Hindlimb muscle (tissue), 1 donor: Measurements from ENCODE around the gene TRABD2B. TPM values are rescaled to one million over a fixed set of nuclear protein-coding genes. Genes with fewer than 3 reads are reported as not detected.

ENCODE experiments used
- DNase-seq: peaks from one replicate; pipeline ENCODE4 v3.0.0-alpha.2; 2013
- polyA plus RNA-seq: library from polyadenylated mRNA; unstranded; fragments of 120-200 nt; gene quantifications from one replicate; pipeline ENCODE4 v1.2.1, GENCODE V29; 2013; ENCODE audit not compliant: insufficient read length

Gene TRABD2B
- polyA plus RNA-seq, 1 donor, result 5.5 TPM

DNA sequence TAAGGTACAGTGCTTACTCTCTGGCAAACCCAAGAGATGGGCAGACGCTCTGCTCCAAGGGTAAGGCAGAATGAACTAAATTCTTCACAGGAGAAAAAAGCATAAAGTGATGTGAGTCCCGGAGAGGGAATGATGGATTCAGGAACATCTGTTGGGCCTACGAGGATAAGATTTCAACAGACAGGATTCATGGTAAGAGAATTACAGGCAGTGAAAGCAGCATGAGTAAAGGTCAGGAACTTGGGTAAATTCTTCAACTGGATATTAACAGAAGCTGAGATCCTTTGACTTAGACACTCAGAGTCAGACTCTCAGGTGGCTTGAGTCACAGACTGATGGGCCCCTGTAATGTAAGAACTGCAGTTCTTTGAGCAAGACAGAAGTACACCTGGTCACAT, 152.6 kb downstream of the TRABD2B start:
- DNase-seq, result no peak

DNA sequence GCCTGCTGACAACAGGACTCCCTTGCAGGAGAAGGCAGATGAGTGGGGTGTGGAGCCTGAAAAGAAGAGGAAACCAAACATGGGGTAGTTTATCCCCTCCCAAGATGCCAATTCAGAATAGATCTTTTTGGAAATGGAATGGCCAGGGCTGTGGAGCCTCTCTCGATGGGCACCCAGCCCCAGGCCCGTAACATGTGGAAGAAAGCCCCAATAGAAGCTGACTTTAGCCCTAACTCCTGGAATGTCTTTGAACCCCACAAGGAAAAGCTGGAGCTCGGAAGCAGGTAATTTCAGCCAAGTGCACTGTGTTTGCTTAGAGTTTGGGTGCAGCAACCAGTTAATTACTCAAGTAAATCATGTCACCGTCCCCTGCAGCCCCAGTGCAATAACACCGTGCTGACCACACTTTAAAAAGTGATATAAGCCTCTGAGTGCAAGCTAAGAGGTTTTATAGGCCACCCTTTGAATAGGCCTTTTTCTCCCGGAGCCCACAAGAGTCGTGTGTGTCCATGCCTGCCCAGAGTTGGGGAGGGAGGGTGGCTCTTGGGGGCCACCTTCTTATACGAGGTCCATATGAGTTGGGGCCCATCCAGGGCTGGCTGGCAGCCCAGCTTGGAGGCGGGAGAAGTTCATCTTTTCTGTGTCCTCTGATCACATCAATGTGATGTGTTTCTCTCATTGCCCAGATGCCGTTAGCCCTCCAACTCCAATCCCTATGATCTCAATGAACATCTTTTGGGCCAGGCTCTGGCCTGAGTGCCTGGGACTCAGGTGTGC, 153.2 kb downstream of the TRABD2B start:
- no peak for DNase-seq

DNA sequence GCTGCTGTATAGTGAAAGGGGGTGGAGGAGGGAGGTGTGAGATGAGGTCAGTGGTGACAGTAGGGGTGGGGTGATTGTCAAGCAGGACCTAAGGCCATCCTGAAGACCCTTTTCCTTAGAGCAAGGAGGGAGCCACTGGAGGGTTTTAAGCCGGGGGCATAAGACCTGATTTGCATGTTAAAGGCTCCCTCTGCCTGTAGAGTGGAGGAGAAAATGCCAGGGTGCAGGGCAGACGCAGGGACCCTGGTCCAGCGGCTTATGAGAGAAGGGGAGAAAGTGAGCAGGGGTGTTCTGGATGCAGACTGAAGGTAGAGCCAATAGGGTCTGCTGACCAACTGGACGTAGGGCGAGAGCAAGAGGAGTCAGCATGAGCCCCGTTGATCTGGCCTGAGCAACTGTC, 154.1 kb downstream of the TRABD2B start:
- no peak for DNase-seq

DNA sequence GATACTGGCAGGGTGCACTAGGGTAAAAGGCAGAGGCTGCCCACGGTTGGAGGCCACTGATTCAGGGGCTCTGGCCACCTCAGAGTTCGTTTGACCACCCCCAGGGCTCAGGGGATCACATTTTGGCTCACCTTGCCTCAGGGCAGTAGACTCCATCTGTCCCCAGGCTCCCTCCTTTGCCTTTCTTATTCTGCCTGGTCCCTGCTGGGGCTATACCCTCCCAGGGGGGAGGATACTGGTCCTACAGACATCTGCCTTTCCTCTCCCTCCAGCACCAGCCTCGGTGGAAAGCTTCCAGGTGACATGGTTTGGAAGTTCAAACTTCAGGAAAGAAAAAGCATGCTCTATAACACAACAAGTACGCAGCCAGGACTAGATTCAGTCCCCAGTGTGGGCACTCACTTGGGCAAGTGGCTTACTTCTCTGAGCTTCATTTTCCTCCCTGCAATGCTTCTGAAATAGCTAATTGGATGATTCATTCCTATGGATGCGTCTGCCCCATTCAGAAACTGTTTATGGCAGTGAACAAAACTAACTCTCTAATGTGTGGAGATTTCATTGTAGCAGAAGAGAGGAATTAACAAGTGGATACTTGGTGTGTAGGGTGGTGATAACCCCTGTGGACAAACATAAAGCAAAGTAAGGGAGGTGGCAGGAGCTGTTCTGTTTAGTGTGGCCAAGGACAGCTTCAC, 154.8 kb downstream of the TRABD2B start:
- DNase-seq, result no peak

DNA sequence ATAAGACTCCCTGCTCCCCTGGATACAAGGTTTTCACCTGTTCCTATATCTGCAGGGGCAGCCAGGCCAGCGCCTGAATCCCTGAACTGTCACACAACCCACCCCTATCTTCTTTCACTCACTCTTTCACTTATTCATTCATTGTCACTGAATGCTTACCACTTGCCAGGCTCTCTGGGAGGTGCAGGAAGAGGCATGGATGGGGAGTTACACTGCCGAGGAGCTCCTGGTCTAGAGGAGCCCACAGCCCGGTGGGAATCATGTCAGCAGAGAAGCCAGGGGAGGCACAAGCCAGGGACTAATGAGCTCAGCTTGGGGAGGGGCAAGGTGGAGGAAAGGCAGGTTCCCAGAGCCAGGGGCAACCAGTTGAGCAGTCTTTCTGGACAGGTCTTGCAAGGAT, 155.8 kb downstream of the TRABD2B start:
- DNase-seq, result no peak

DNA sequence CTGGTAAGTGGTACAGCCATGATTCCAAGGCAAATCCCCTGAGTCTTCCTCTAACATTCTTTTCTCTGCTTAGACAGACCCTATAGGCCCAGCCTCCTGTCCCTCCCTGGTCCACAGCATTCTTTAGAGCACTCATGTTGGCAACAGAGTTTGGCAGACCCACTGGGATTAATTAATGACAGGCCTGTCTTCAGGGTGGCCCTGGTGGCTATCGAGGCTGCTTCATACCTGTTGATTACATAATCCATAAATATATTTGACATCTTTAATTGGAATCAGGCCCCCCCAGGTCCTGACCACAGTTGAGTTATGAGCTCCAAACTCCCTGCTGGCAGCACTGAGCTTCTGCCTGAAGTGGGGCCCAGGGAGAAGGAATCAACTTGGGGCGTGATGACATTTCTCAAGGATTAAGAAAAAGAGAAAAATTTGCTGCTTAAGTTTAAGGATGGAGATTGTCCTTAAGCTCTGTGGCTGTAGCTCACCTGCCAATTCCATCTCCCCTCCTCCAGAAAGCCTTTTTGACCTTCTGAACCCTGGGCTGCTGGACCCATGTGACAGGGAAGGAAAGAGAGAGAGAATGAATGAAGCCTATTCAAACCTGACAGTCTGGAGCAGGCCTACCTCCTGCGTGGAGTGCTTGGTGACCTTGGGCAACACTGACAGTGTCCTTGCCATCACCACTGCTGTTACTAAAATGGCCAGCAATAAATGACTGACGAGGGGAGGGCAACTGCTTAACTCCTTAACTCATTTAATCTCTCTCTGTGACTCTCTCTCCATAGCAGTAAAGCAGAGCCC, 156.6 kb downstream of the TRABD2B start:
- DNase-seq, result no peak

DNA sequence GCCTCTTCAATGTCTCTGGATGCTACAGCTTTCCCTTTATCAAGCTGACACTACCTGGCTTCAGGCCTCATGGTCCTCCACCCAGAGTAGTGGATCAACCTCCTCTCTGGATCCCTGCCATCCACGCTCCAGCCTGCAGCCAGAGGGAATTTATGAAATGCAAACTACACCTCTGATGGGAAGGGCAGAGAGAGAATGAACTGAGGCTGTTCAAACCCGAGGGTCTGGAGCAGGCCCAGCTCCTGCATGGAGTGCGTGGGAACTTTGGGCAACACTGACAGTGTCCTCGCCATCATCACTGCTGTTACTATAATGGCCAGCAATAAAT, 157.8 kb downstream of the TRABD2B start:
- DNase-seq, result no peak

DNA sequence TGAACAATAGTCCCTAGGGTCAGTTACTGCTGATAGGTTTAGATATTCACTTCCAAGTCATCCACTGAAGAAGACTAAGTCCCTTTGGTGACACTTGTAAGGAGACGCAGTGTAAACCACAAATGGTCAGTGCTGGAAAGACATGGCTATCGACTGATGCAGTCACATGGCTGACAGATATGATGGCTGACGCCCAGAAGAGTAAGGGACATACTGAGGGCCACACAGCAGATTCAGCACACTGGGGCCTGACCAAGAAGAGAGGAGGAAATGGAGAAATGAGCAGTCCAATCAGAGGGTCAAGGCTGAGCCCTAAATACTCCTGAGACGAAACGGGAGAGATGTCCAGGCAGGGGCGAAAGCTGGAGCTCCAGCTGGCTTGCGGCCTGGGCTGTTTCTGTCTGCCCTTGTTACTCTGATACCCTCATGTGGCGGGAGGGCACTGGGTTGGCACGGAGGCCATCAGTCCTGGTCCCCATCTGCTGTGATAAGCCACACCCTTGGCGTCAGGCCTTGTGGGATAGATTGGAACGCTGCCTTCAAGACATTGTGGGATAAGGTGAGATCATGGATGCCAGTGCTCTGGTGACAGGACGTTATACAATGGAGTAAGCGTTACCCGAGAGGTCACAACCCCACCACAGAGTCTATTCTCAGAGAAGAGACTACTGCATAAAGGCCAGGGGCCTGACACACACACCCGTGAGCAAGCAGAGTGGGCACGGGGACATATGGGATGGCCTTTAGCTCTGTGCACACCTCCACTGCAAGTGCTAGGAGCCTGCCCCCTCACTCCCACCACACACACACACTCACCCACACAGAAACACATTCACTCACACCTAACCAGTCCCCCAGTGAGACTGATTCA, 158.4 kb downstream of the TRABD2B start:
- DNase-seq, result no peak

DNA sequence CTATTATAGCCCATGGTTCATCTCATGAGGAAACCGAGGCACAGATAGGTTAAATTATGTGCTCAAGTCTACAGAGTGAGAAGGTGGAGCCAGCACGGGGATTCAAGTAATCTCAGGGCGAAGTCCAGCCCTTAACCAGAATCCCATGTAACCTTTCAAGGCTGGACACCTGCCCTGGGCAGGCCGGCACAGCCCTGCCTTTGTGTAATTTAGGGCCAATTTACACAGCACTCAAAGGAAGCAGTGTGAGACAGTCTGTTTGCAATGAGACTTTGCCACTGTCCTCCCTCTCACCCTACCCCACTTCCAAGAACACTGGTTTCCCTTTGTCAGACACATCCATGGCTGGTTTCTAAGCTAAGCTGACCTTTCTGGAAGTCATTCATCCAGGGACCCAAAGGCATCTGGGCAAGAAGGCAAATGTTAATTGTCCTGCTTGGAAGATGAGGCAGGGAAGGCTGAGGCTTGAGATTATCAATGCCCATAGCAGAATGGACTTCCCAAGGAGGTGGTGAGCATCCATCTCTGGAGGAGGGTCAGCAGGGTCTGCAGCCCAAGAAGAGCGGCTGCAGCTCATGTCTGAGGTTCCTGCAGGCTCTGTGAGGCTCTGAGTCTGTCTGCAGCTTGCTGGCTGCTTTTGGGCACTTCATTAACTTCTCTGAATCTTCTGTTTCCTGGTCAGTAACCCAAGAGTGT, 159.2 kb downstream of the TRABD2B start:
- DNase-seq, result no peak

DNA sequence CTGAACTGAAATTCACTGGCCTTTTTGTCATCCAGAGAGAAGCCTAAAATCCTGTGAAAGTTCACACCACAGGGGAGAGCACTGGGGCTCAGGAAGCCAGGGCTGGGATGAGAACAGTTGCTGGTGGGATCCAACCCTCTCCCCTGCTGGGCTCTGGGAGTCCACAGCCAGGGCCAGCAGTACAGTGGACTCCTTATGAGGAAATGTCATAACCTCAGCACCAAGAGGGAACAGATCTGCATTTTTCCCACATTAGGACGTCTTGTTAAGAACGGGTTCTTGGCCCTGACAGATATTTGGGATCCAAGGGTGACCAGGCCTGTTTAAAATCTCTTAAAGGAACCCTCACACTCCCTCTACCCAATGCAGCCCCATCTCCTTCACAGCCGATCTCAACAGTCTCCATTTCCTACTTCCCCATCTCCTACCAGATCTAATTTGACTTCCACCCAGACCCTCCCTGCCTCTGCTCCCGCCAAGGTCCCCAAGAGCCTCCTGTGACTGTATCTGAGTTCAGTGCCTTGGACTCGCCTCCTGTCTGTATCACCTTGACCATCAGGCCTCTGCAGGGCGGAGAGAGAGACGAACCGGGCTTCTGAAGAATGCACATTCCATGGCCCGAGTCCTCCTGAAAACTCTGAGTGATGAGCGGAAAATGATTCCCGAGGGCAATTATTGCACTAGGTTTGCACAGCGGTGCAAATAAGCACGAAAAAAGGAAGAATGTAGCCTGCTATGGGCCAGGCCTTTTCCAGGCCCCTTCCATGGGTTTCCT, 159.9 kb downstream of the TRABD2B start:
- DNase-seq, result no peak

DNA sequence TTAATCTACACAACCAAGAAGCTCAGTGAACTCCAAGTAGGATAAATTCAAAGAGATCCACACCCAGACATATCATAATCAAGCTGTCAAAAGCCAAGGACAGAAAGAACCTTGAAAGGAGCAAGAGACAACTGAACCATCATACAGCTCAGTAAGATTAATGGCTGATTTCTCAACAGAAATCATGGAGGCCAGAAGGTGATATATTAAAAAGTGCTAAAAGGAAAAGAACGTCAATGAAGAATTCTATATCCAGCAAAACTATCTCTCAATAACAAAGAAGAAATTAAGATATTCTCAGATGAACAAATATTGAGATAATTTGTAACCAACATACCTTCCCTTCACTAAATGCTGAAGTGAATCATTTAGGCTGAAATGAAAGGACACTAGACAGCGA, 161.8 kb downstream of the TRABD2B start:
- DNase-seq, result no peak

DNA sequence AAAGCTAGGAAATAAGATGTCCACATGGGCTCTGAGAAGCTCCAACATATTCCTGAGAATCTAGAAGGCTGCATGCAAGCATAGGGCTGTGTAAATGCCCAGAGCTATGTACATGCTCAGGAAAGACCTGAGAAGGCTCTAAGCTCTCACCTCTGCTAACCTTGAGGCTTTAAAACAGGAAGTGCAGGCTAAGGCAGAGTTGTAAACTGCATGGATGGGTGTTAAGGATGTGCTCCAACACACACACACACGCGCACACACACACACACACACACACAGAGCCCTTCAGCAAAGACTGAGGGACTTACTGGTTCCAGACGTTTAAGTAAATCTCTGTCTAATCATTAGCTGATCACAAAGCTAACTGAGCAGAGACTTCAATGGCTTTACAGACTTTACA, 162.9 kb downstream of the TRABD2B start:
- DNase-seq, result no peak

DNA sequence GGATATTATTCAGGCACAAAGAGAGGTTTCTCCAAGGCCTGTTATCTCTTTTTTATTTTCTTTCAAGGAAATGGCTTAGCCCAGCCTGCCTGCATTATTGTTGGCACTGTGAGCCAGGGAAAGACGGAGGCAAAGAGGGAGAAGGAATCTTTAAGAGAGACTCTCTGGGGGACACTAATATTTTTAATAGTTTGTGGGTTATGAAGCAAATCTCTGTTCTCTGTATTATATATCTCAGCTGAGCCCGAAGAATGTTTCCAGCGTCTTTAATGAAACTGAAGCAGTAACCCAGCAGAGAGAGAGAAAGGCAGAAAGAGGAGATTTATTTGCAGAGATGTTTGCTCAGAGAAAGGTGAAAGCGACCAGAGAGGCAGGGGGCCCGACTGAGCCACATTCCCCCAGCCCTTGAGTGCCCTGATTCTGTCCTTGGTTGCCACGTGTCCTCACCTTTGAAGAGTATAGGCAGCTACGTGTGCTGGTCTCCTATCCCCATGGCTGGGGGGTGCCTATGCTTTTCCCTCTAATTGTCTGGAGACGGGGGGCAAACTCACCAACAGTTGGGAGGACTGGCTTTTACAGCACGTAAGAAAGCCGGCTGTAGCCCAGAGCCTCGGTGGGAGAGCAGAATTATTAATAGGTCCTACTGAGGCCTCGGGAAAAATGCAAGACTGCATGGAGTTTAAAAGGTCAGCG, 166.4 kb downstream of the TRABD2B start:
- no peak for DNase-seq

DNA sequence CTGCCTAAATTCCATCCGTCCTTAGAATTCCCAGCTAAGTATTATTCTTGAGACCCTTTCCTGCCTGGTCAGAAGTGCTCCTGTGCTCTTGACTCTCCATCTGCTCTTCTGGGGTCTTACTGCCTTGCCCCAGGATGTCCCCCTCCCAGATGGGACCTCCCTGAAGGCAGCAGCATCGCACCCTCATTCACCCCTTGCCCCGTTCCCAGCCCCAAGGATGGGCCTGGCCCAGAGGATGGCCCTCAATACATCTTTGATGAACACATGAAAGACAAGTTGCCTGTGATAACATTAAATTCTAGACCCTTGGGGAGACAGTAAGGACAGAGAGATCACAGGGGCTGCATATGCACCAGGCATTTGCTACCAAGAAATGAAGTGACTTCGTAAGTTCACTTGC, 167.2 kb downstream of the TRABD2B start:
- DNase-seq, result no peak

DNA sequence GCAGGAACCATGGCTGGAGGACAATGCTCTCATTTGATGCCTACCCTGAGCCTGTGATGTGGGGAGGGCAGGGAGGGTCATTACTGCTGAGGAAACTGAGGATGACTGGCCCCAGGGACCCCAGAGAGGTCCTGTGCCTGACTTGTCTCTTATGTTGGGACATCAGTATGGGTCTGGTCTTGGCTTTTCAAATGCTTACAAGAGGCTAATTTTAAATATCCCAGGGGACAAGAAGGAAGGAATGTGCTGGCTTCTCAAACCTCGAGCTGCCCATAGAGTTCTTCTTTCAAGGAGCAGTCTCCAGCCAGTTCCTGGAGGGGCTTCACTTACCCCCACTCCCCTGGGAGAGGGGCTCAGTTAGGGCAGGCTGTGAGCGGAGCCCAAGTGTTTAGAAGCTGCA, 168.2 kb downstream of the TRABD2B start:
- no peak for DNase-seq

DNA sequence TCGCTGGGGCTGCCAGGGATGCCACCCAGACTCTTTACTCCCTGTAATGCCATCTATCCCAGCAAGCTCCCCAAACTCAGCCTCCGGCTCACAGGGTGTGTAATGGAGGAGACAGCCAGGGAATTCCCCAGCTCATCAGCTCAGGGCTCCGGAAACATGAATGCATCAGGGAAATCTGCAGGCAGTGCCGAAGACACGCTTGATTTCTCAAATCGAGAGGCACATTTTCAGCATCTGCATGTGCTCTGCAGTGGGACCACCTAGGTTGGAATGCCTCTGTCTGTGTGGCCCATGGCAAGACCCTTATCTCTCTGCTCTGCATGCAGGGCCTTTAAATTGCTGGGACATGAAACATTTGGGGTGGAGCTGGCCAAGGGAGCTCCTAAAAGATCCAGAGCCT, 170.1 kb downstream of the TRABD2B start:
- no peak for DNase-seq

DNA sequence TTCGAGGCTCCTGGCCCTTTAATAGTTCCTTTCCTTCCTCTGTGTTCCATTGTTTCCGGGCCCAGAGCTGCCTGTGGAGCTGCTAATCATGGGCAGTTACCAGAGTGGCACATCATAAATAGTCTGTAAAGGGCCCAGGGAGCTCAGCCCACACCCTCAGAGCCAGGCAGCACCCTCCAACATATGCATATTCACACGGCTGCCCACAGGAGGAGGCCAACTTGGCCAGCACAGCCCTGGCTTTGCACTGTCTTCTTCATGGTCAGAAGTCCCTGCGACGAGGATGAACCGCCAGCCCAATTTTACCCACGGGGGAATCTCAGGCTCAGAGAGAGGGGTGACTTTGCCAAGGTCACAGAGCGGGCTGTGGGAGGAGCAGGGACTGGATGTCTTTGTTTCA, 172.5 kb downstream of the TRABD2B start:
- no peak for DNase-seq

DNA sequence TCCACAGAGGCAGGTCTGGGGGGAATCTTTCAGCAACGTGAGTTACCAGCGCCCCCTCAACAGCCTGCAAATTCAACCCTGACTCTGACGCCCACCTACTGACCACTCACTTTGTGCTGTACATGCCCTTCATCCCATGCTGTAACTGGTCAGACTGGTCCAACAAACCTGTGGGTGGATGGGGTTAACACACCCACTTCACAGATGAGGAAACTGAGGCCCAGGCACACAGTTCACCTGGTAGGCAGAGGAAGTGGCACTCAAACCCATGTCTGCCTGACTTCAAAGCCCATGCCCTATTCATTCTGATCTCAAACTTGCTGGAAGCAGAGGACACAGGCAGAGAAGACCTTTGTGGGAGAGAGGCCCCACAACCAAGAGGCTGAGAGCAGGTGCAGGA, 172.9 kb downstream of the TRABD2B start:
- DNase-seq, result no peak

DNA sequence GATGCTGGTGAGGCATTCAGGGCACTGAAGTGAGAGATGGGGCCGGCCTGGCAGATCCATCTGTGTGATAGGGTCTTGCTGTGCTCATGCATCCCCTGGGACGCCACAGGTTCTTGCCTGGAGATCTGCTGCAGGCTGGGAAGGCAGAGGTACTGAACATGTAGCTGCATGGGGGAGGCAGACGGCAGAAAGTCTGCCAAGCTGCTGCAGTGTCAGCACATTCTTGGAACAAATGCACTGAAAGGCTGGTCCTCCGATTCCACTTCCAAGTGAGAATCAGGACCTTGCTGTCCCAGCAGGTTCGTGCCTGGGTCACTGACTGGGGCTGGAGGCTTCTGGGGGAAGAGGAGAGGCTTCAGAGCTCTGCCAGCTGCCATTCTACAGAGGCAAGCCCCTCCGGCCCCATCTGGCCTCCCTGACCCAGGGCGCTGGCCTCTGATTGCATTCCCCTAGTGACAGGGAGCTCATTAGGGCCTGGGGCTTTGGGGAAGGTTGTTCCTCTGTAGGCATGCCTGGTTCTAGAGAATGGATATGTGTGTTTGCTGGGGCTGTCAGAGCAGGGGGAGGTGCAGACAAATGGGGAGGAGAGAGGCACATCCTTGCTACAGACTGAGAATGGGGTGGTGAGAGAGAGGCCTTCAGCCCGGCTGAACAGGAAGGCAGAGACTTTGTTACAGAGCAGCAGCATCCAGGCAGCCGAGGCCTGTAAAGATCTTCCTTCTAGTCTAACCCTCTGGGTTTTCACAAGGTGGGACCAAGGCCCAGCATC, 174.0 kb downstream of the TRABD2B start:
- no peak for DNase-seq

DNA sequence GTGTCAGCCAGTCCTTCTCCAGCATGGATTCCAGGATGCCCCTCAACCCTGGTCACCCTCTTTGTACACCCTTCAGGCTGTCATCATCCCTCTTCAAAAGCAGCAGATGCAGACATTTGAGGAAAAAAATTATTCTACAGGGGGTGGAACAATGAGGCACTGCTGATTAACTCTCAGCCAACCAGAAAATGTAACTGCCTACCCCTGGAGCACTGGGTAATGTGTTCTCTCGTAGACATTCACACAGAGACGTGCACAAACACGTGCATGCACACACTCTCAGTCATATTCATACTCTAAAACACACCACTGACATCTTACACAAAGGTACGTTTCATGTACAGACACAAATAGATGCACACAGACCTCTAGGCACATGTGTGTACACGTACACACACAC, 175.4 kb downstream of the TRABD2B start:
- no peak for DNase-seq
